Activated T-helper 1 cell treated with anti-CD3 and anti-CD28 coated beads, Interleukin-12 subunit alpha, Interleukin-12 subunit beta, Interleukin-2, Interleukin-4 antibody, amounts not matched to agents 30 ng/mL and 10 ng/mL and 1 ng/mL, durations not matched to agents 14 hours and 24 hours and 36 hours (primary cell): Measurements from ENCODE around the gene LGR6. TPM values are rescaled to one million over a fixed set of nuclear protein-coding genes. Genes with fewer than 3 reads are reported as not detected.
"Not testable (repeated sequence)": the region's sequence is repeated elsewhere in the genome, so short reads cannot be mapped to it uniquely, and the experiment has no call there.

Source experiments
- DNase-seq: peaks from one replicate; pipeline ENCODE4 v3.0.0; 2021; ENCODE audit warnings: low spot score
- H3K27ac Mint-ChIP-seq: one replicate; pipeline ENCODE4 v1.8.0; 2021; ENCODE audit warnings: mild to moderate bottlenecking, mixed read lengths
- H3K27me3 Mint-ChIP-seq: one replicate; pipeline ENCODE4 v1.8.0; 2022; ENCODE audit warnings: mild to moderate bottlenecking, moderate library complexity, mixed read lengths; ENCODE audit not compliant: insufficient read depth
- H3K36me3 Mint-ChIP-seq: one replicate; pipeline ENCODE4 v1.8.0; 2021; ENCODE audit warnings: low read depth, mixed read lengths
- H3K4me1 Mint-ChIP-seq: one replicate; pipeline ENCODE4 v1.8.0; 2021; ENCODE audit warnings: low read depth, mixed read lengths
- H3K4me3 Mint-ChIP-seq: one replicate; pipeline ENCODE4 v1.8.0; 2021; ENCODE audit warnings: mild to moderate bottlenecking, moderate library complexity, mixed read lengths
- H3K9me3 Mint-ChIP-seq: one replicate; pipeline ENCODE4 v1.8.0; 2021; ENCODE audit warnings: mixed read lengths
- intact Hi-C: fragments of 100-400 bp; cut with micrococcal nuclease; formaldehyde crosslinking; loops from one replicate; pipeline ENCODE4 v1.15.1; 2024
- total RNA-seq: library from RNA; stranded (reverse); gene quantifications from 2 replicates; pipeline ENCODE4 v1.2.3, GENCODE V29; 2022

Gene LGR6
- not detected in 2 replicates for total RNA-seq

- no peaks in the 10 kb centered on the region for H3K36me3 Mint-ChIP-seq
- no peaks in the 10 kb centered on the region for H3K4me1 Mint-ChIP-seq
- peaks cover 46% of the 10 kb centered on the region for H3K27me3 Mint-ChIP-seq
- DNase-seq, result no peak
- H3K9me3 Mint-ChIP-seq, result no peaks in the 10 kb centered on the region
- intact Hi-C loops, result loop anchor here (1.0 to 5.0 kb wide), 3 partner anchors 122 to 526 kb away; no protein-coding TSS in a partner anchor
- no peak within 1 kb of the TSS for H3K27ac Mint-ChIP-seq
- H3K4me3 Mint-ChIP-seq, result no peak within 1 kb of the TSS
Observed at GRCh38 chr1:202193614-202194327, at the start of gene LGR6. Gene LGR6 (plus strand): TSS chr1:202193799. CDS start chr1:202193990, 191 bp downstream.

GRCh38 chr1:202144402-202145067 lies 49.1 kb upstream of the LGR6 start, which contains the start of gene ARL8A:
Gene ARL8A (minus strand): TSS chr1:202144737. CDS start chr1:202144572, 165 bp downstream.
- peak; percentile 71 for DNase-seq
- H3K9me3 Mint-ChIP-seq, result no peaks in the 10 kb centered on the region
- peak within 1 kb of the TSS; percentile 88 for H3K4me3 Mint-ChIP-seq
- H3K27me3 Mint-ChIP-seq, result no peaks in the 10 kb centered on the region
- H3K36me3 Mint-ChIP-seq, result peaks cover 21% of the 10 kb centered on the region
- intact Hi-C loops, result loop anchor here (1.0 to 10.0 kb wide), 4 partner anchors 15 to 1480 kb away; partner anchors contain the start of genes ATP2B4, IPO9 and TIMM17A
- peaks cover 26% of the 10 kb centered on the region for H3K4me1 Mint-ChIP-seq
- peak within 1 kb of the TSS; percentile 91 for H3K27ac Mint-ChIP-seq

GRCh38 chr1:202145068-202145743 lies 48.4 kb upstream of the LGR6 start:
- DNase-seq, result no peak
- Mint-ChIP-seq H3K27me3 (no peaks in the 10 kb centered on the region), H3K36me3 (peaks cover 21% of the 10 kb centered on the region), H3K4me3 (peak overlapping the region; percentile 88), H3K27ac (peak overlapping the region; percentile 91), H3K4me1 (peaks cover 26% of the 10 kb centered on the region), H3K9me3 (no peaks in the 10 kb centered on the region)
- intact Hi-C loops, result loop anchor here (1.0 to 10.0 kb wide), 3 partner anchors 14 to 1480 kb away; partner anchors contain the start of genes ATP2B4 and TIMM17A

GRCh38 chr1:202145744-202146140 lies 47.9 kb upstream of the LGR6 start:
- not testable (repeated sequence) for H3K27me3 Mint-ChIP-seq, H3K9me3 Mint-ChIP-seq, DNase-seq
- Mint-ChIP-seq H3K27ac (peak overlapping the region; percentile 91), H3K36me3 (peaks cover 24% of the 10 kb centered on the region), H3K4me3 (peak overlapping the region; percentile 88), H3K4me1 (peaks cover 26% of the 10 kb centered on the region)
- intact Hi-C loops, result loop anchor here (1.0 to 10.0 kb wide), 3 partner anchors 14 to 1479 kb away; partner anchors contain the start of genes ATP2B4 and TIMM17A

GRCh38 chr1:202146279-202146678 lies 47.3 kb upstream of the LGR6 start:
- Mint-ChIP-seq H3K27ac (peak overlapping the region; percentile 23), H3K9me3 (no peaks in the 10 kb centered on the region), H3K4me3 (peak overlapping the region; percentile 51), H3K36me3 (peaks cover 29% of the 10 kb centered on the region), H3K4me1 (peaks cover 26% of the 10 kb centered on the region), H3K27me3 (no peaks in the 10 kb centered on the region)
- DNase-seq, result no peak
- intact Hi-C loops, result loop anchor here (10.0 kb wide), 1 partner anchor 1479 kb away; the partner anchor contains the start of gene ATP2B4

GRCh38 chr1:202146993-202147392 lies 46.6 kb upstream of the LGR6 start:
- H3K27me3 Mint-ChIP-seq, result no peaks in the 10 kb centered on the region
- no peak for DNase-seq
- no peak overlapping the region for H3K4me3 Mint-ChIP-seq
- intact Hi-C loops, result loop anchor here (10.0 kb wide), 1 partner anchor 1478 kb away; the partner anchor contains the start of gene ATP2B4
- no peak overlapping the region for H3K27ac Mint-ChIP-seq
- H3K36me3 Mint-ChIP-seq, result peaks cover 30% of the 10 kb centered on the region
- H3K9me3 Mint-ChIP-seq, result no peaks in the 10 kb centered on the region
- peaks cover 25% of the 10 kb centered on the region for H3K4me1 Mint-ChIP-seq

GRCh38 chr1:202148391-202148790 lies 45.2 kb upstream of the LGR6 start:
- Mint-ChIP-seq H3K36me3 (peaks cover 37% of the 10 kb centered on the region), H3K27ac (no peak overlapping the region), H3K9me3 (no peaks in the 10 kb centered on the region), H3K4me1 (peaks cover 14% of the 10 kb centered on the region), H3K4me3 (peak overlapping the region; percentile 7), H3K27me3 (no peaks in the 10 kb centered on the region)
- DNase-seq, result no peak
- intact Hi-C loops, result loop anchor here (10.0 kb wide), 1 partner anchor 1476 kb away; the partner anchor contains the start of gene ATP2B4

GRCh38 chr1:202149566-202149965 lies 44.0 kb upstream of the LGR6 start:
- intact Hi-C loops, result loop anchor here (10.0 kb wide), 1 partner anchor 1475 kb away; the partner anchor contains the start of gene ATP2B4
- Mint-ChIP-seq H3K4me1 (peaks cover 18% of the 10 kb centered on the region), H3K36me3 (peaks cover 43% of the 10 kb centered on the region), H3K9me3 (no peaks in the 10 kb centered on the region), H3K27ac (peak overlapping the region; percentile 67), H3K4me3 (no peak overlapping the region), H3K27me3 (no peaks in the 10 kb centered on the region)
- no peak for DNase-seq

- no peaks in the 10 kb centered on the region for H3K9me3 Mint-ChIP-seq
- DNase-seq, result no peak
- H3K27ac Mint-ChIP-seq, result no peak overlapping the region
- intact Hi-C loops, result no loop called here
- no peaks in the 10 kb centered on the region for H3K27me3 Mint-ChIP-seq
- peaks cover 49% of the 10 kb centered on the region for H3K36me3 Mint-ChIP-seq
- H3K4me3 Mint-ChIP-seq, result no peak overlapping the region
- H3K4me1 Mint-ChIP-seq, result peaks cover 21% of the 10 kb centered on the region
Observed at GRCh38 chr1:202150187-202150586, 43.4 kb upstream of the LGR6 start.

- Mint-ChIP-seq H3K9me3 (no peaks in the 10 kb centered on the region), H3K4me1 (peaks cover 21% of the 10 kb centered on the region), H3K4me3 (no peak overlapping the region), H3K27me3 (no peaks in the 10 kb centered on the region), H3K36me3 (peaks cover 53% of the 10 kb centered on the region), H3K27ac (peak overlapping the region; percentile 49)
- DNase-seq, result no peak
- intact Hi-C loops, result no loop called here
Observed at GRCh38 chr1:202150602-202151001, 43.0 kb upstream of the LGR6 start.

- H3K36me3 Mint-ChIP-seq, result peaks cover 56% of the 10 kb centered on the region
- H3K4me3 Mint-ChIP-seq, result no peak overlapping the region
- no peaks in the 10 kb centered on the region for H3K27me3 Mint-ChIP-seq
- H3K9me3 Mint-ChIP-seq, result no peaks in the 10 kb centered on the region
- peak overlapping the region; percentile 49 for H3K27ac Mint-ChIP-seq
- peaks cover 25% of the 10 kb centered on the region for H3K4me1 Mint-ChIP-seq
- no peak for DNase-seq
- intact Hi-C loops, result no loop called here
Observed at GRCh38 chr1:202151045-202151444, 42.6 kb upstream of the LGR6 start.

- Mint-ChIP-seq H3K4me1 (peaks cover 32% of the 10 kb centered on the region), H3K4me3 (no peak overlapping the region), H3K27ac (no peak overlapping the region), H3K9me3 (no peaks in the 10 kb centered on the region), H3K36me3 (peaks cover 64% of the 10 kb centered on the region), H3K27me3 (no peaks in the 10 kb centered on the region)
- DNase-seq, result no peak
- intact Hi-C loops, result no loop called here
Observed at GRCh38 chr1:202152399-202152798, 41.2 kb upstream of the LGR6 start.
